ENCODE measurements around the gene CUBN.

Gene CUBN

GRCh38 chr10:17129741-17130140 lies at the start of gene CUBN:
Gene CUBN (minus strand): TSS chr10:17129811. CDS start chr10:17129765, 46 bp downstream.
- ATAC-seq: no peak

- ATAC-seq: no peak
These were observed 49.4 kb upstream of the CUBN start for GRCh38 chr10:17179002-17179401.

GRCh38 chr10:17178006-17178405 lies 48.4 kb upstream of the CUBN start:
- no peak for ATAC-seq

- ATAC-seq: no peak
These were observed 47.4 kb upstream of the CUBN start for GRCh38 chr10:17177014-17177413.

- ATAC-seq: no peak
These were observed 46.5 kb upstream of the CUBN start for GRCh38 chr10:17176091-17176490.

GRCh38 chr10:17175551-17175950 lies 45.9 kb upstream of the CUBN start:
- no peak for ATAC-seq

GRCh38 chr10:17174626-17175025 lies 45.0 kb upstream of the CUBN start:
- ATAC-seq: no peak

- no peak for ATAC-seq
These were observed 41.6 kb upstream of the CUBN start for GRCh38 chr10:17171141-17171641.

GRCh38 chr10:17169803-17170202 lies 40.2 kb upstream of the CUBN start:
- no peak for ATAC-seq

- ATAC-seq: no peak
These were observed 37.1 kb upstream of the CUBN start for GRCh38 chr10:17166699-17167098.

- ATAC-seq: no peak
These were observed 33.2 kb upstream of the CUBN start for GRCh38 chr10:17162828-17163227.

GRCh38 chr10:17161775-17162174 lies 32.2 kb upstream of the CUBN start:
- no peak for ATAC-seq

- no peak for ATAC-seq
These were observed 27.4 kb upstream of the CUBN start for GRCh38 chr10:17157024-17157423.

GRCh38 chr10:17155826-17156225 lies 26.2 kb upstream of the CUBN start:
- no peak for ATAC-seq

GRCh38 chr10:17154116-17154515 lies 24.5 kb upstream of the CUBN start:
- ATAC-seq: no peak

GRCh38 chr10:17153321-17153720 lies 23.7 kb upstream of the CUBN start:
- ATAC-seq: no peak

- ATAC-seq: no peak
These were observed 22.1 kb upstream of the CUBN start for GRCh38 chr10:17151716-17152115.

GRCh38 chr10:17147884-17148489 lies 18.4 kb upstream of the CUBN start:
- ATAC-seq: no peak

GRCh38 chr10:17146892-17147291 lies 17.3 kb upstream of the CUBN start:
- no peak for ATAC-seq

GRCh38 chr10:17145239-17145638 lies 15.6 kb upstream of the CUBN start:
- ATAC-seq: no peak

- peak; percentile 84 to 93 for ATAC-seq
These were observed 15.1 kb upstream of the CUBN start for GRCh38 chr10:17144757-17145156.

- ATAC-seq: no peak
These were observed 14.4 kb upstream of the CUBN start for GRCh38 chr10:17144032-17144431.

GRCh38 chr10:17143055-17143690 lies 13.6 kb upstream of the CUBN start:
- no peak for ATAC-seq

GRCh38 chr10:17141504-17142229 lies 12.1 kb upstream of the CUBN start:
- no peak for ATAC-seq

Measured in activated CD4-positive, CD25-positive, alpha-beta regulatory T cell treated with anti-CD3 and anti-CD28 coated beads, Interleukin-2, amount 50 U/mL, for 24 hours (primary cell).